CD4-positive, alpha-beta memory T cell (primary cell): ENCODE data around the gene PIK3C2G. TPM values are rescaled to one million over a fixed set of nuclear protein-coding genes. Genes with fewer than 3 reads are reported as not detected.

ENCODE experiments used
- CTCF ChIA-PET: fragments of 350-600 bp; sonication (Branson Sonifier 250); formaldehyde crosslinking; loops from one replicate; lab custom pipeline; 2021; ENCODE audit warnings: inconsistent platforms; ENCODE audit not compliant: partially characterized antibody; lab: Charles Lee
- POLR2A ChIA-PET: fragments of 350-600 bp; sonication (Branson Sonifier 250); formaldehyde crosslinking; loops from one replicate; lab custom pipeline; 2021; ENCODE audit not compliant: partially characterized antibody; lab: Charles Lee
- DNase-seq, 5 donors: peaks; one replicate each; pipeline versions ENCODE4 v3.0.0 to v3.0.0-alpha.2; 2020 to 2022; ENCODE audit warnings: mixed read lengths in 1 of 5
- H3K27ac ChIP-seq: one replicate; pipeline ENCODE4 v1.7.0; 2013; ENCODE audit warnings: low read depth, low read length
- H3K27me3 ChIP-seq: 2 replicates; pipeline ENCODE4 v1.7.0; 2013; ENCODE audit warnings: mild to moderate bottlenecking, low read length, moderate library complexity; ENCODE audit not compliant: insufficient read depth
- H3K36me3 ChIP-seq: 2 replicates; pipeline ENCODE4 v1.7.0; 2013; ENCODE audit warnings: mild to moderate bottlenecking, low read length, moderate library complexity; ENCODE audit not compliant: insufficient read depth
- H3K4me1 ChIP-seq: 2 replicates; pipeline ENCODE4 v1.7.0; 2013; ENCODE audit warnings: mild to moderate bottlenecking, low read length, moderate library complexity; ENCODE audit not compliant: insufficient read depth
- H3K4me3 ChIP-seq, 2 donors: one replicate each; pipeline ENCODE4 v1.7.0; 2013; ENCODE audit warnings: low read length in 2 of 2, mild to moderate bottlenecking in 1 of 2
- H3K9me3 ChIP-seq, 2 donors: one replicate each; pipeline ENCODE4 v1.7.0; 2013; ENCODE audit warnings: low read length in 2 of 2, control low read depth in 1 of 2; ENCODE audit not compliant: control insufficient read depth in 1 of 2
- H3K27ac Mint-ChIP-seq, 7 donors: one replicate each; pipeline ENCODE4 v1.8.0; 2020 to 2021; ENCODE audit warnings: mixed read lengths in 7 of 7, mild to moderate bottlenecking in 6 of 7, inconsistent platforms in 3 of 7, moderate library complexity in 3 of 7
- H3K27me3 Mint-ChIP-seq, 2 donors: one replicate each; pipeline ENCODE4 v1.8.0; 2020 to 2021; ENCODE audit warnings: mixed read lengths in 2 of 2
- H3K36me3 Mint-ChIP-seq, 2 donors: one replicate each; pipeline ENCODE4 v1.8.0; 2020 to 2021; ENCODE audit warnings: mixed read lengths in 2 of 2, inconsistent platforms in 1 of 2, mild to moderate bottlenecking in 1 of 2
- H3K4me1 Mint-ChIP-seq, 4 donors: one replicate each; pipeline ENCODE4 v1.8.0; 2020 to 2021; ENCODE audit warnings: mixed read lengths in 4 of 4, mild to moderate bottlenecking in 1 of 4
- H3K4me3 Mint-ChIP-seq, 8 donors: one replicate each; pipeline ENCODE4 v1.8.0; 2020 to 2021; ENCODE audit warnings: mixed read lengths in 8 of 8, mild to moderate bottlenecking in 7 of 8, moderate library complexity in 6 of 8, inconsistent platforms in 3 of 8
- H3K9me3 Mint-ChIP-seq, 8 donors: one replicate each; pipeline ENCODE4 v1.8.0; 2020 to 2021; ENCODE audit warnings: mixed read lengths in 8 of 8, mild to moderate bottlenecking in 5 of 8, inconsistent platforms in 3 of 8, moderate library complexity in 1 of 8
- intact Hi-C: fragments of 100-400 bp; cut with micrococcal nuclease; formaldehyde crosslinking; loops from one replicate; pipeline ENCODE4 v1.15.1; 2023
- polyA plus RNA-seq, 2 donors: library from polyadenylated mRNA; unstranded; fragments of 300-500 nt; fragmentation: Illumina TruSeq; gene quantifications; one replicate each; pipeline ENCODE4 v1.2.3, GENCODE V29; 2021
- total RNA-seq, 2 experiments: library from RNA; stranded (reverse); gene quantifications; one replicate each; pipeline ENCODE4 v1.2.3, GENCODE V29; 2021

PIK3C2G gene
- total and polyA plus RNA-seq, 4 experiments from 2014 or later = not detected

GRCh38 chr12:18259906-18260682, 1.2 kb upstream of the PIK3C2G start:
- no peaks in the 10 kb centered on the region for H3K9me3 ChIP-seq
- H3K4me3 ChIP-seq = no peak overlapping the region
- H3K4me1 ChIP-seq = no peaks in the 10 kb centered on the region
- H3K36me3 Mint-ChIP-seq = no peaks in the 10 kb centered on the region
- no peak overlapping the region for H3K27ac ChIP-seq
- ChIA-PET POLR2A (no interaction called here), CTCF (no interaction called here)
- intact Hi-C loops = no loop called here
- H3K4me3 Mint-ChIP-seq = no peak overlapping the region
- H3K27ac Mint-ChIP-seq = no peak overlapping the region
- no peaks in the 10 kb centered on the region for H3K4me1 Mint-ChIP-seq
- H3K27me3 Mint-ChIP-seq = no peaks in the 10 kb centered on the region
- H3K9me3 Mint-ChIP-seq = peaks cover 0 to 3% (median 0%) of the 10 kb centered on the region in 8 donors
- H3K27me3 ChIP-seq = no peaks in the 10 kb centered on the region
- DNase-seq = no peak
- no peaks in the 10 kb centered on the region for H3K36me3 ChIP-seq

DNA sequence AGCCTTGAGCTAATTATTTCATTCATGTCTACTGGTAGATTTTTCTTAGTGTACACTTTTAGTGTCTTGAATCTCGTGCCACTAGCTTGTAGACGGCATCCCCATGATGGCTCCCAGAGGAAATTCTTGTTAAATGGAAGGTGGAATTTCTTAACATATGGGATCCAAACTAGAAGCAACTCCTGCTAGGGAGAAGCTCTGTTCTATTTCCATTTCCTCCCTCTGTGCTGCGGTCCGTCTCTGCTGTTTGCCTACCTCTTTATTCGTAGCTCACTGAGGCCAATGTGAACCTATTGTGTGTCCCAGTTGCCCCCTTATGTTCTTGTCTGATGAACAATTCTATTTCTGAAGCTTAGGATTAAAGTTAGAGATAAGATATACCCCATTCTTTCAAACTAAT, 588 bp downstream of the PIK3C2G start:
- H3K4me3 Mint-ChIP-seq = no peak overlapping the region
- Histone ChIP-seq H3K36me3 (no peaks in the 10 kb centered on the region), H3K9me3 (no peaks in the 10 kb centered on the region), H3K4me3 (no peak overlapping the region), H3K27ac (no peak overlapping the region), H3K4me1 (no peaks in the 10 kb centered on the region), H3K27me3 (no peaks in the 10 kb centered on the region)
- no peaks in the 10 kb centered on the region for H3K27me3 Mint-ChIP-seq
- H3K9me3 Mint-ChIP-seq = peaks cover 0 to 2% (median 0%) of the 10 kb centered on the region in 8 donors
- no peaks in the 10 kb centered on the region for H3K36me3 Mint-ChIP-seq
- no peaks in the 10 kb centered on the region for H3K4me1 Mint-ChIP-seq
- intact Hi-C loops = no loop called here
- CTCF ChIA-PET = interaction anchor here (1.4 kb wide), 1 partner anchor 12 kb away, joined by 3 read pairs; no protein-coding TSS in a partner anchor
- no peak for DNase-seq
- H3K27ac Mint-ChIP-seq = no peak overlapping the region
- POLR2A ChIA-PET = no interaction called here

DNA sequence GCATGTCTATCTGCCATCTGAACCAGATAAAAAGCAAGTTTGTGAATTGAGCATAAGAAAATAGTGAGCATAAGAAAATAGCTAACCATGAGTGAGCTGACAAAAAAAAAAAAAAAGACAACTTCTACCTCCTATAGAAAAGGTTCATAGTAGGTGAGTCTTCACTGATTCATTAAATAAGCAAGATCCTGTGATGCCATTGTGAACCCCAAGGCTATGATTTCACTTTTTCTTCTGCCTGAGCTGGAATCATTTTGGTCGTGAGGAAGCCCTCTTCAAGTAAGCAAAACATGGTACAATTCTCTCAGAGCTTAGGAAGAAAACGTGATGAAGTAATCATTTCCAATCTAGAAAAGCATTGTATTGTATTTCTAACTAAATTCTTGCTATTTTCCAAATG, 1.2 kb downstream of the PIK3C2G start:
- Histone ChIP-seq H3K36me3 (no peaks in the 10 kb centered on the region), H3K4me1 (no peaks in the 10 kb centered on the region), H3K27me3 (no peaks in the 10 kb centered on the region), H3K4me3 (no peak overlapping the region), H3K9me3 (no peaks in the 10 kb centered on the region), H3K27ac (no peak overlapping the region)
- Mint-ChIP-seq H3K4me1 (no peaks in the 10 kb centered on the region), H3K27me3 (no peaks in the 10 kb centered on the region), H3K27ac (no peak overlapping the region), H3K4me3 (no peak overlapping the region), H3K9me3 (peaks cover 0 to 2% (median 0%) of the 10 kb centered on the region in 8 donors), H3K36me3 (no peaks in the 10 kb centered on the region)
- no peak for DNase-seq
- ChIA-PET POLR2A (no interaction called here), CTCF (interaction anchor here (0.6 to 1.4 kb wide), 2 partner anchors 13 to 98 kb away, joined by 3 read pairs; no protein-coding TSS in a partner anchor)
- intact Hi-C loops = no loop called here

DNA sequence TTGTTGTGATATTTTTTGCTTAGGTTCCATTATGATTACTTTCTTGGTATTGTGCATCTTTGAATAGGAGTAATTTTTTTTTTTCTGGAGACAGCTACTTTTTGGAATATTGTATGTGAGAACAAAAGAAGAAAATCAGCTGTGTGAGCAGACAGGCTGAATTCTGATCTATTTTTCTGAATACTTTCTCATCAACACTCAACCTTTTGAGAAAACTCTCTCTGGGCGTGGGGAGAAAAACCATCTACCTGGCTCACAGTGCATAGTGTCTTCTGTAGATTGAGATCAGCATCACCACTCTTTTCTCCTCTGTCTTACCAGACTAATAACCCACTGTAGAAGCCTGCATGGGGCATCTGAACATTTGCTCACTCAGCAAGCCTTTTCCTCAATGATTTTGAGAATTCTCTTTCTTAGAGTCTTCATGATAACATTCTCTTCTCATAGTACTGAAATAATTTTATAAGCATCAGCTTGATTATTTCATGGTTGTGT, 3.3 kb downstream of the PIK3C2G start:
- ChIA-PET POLR2A (no interaction called here), CTCF (no interaction called here)
- no peaks in the 10 kb centered on the region for H3K9me3 ChIP-seq
- no peak overlapping the region for H3K27ac ChIP-seq
- Mint-ChIP-seq H3K36me3 (no peaks in the 10 kb centered on the region), H3K4me3 (no peak overlapping the region), H3K27ac (no peak overlapping the region), H3K27me3 (no peaks in the 10 kb centered on the region), H3K4me1 (no peaks in the 10 kb centered on the region), H3K9me3 (peaks cover 0 to 3% (median under 1%) of the 10 kb centered on the region in 8 donors)
- no peak for DNase-seq
- no peaks in the 10 kb centered on the region for H3K36me3 ChIP-seq
- no peaks in the 10 kb centered on the region for H3K27me3 ChIP-seq
- intact Hi-C loops = no loop called here
- H3K4me1 ChIP-seq = no peaks in the 10 kb centered on the region
- no peak overlapping the region for H3K4me3 ChIP-seq

DNA sequence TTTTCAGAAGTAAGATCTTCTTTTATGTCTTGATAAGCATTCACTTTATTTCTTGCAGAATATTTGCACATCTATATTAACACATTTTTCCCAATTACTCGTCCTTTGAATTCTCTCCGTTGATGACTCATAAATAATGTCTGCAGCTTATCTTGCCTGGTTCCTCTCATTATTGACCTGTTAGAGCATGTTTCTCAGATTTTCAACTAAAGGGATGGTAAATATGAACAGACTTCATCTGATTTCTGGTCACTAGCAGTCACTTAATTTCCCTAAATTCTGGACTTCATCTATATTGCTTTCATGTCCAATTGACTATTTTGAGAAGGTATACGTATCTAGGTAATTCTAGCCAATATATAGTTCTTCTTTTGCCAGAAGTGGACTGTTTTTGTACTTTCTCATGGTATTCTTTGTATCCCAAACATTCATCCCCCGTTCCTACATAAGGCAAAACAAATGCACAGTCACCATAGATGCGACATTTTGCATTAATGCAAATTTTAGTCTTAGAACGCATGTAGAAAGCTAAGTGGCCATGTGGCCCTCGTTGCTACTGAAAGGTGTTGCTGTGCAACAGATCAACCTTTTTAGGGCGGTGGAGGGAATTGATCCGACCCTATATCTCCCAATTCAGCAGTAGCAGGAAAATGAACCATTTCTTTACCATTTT, 6.2 kb downstream of the PIK3C2G start:
- no peaks in the 10 kb centered on the region for H3K9me3 ChIP-seq
- no peak overlapping the region for H3K4me3 ChIP-seq
- H3K27ac ChIP-seq = no peak overlapping the region
- CTCF ChIA-PET = no interaction called here
- Mint-ChIP-seq H3K27ac (no peak overlapping the region), H3K27me3 (no peaks in the 10 kb centered on the region), H3K4me1 (no peaks in the 10 kb centered on the region), H3K4me3 (no peak overlapping the region), H3K9me3 (peaks cover 0 to 3% (median 0%) of the 10 kb centered on the region in 8 donors), H3K36me3 (no peaks in the 10 kb centered on the region)
- H3K4me1 ChIP-seq = no peaks in the 10 kb centered on the region
- intact Hi-C loops = no loop called here
- no peak for DNase-seq
- POLR2A ChIA-PET = no interaction called here
- H3K36me3 ChIP-seq = no peaks in the 10 kb centered on the region
- no peaks in the 10 kb centered on the region for H3K27me3 ChIP-seq

GRCh38 chr12:18270958-18271460, 9.7 kb downstream of the PIK3C2G start:
- Mint-ChIP-seq H3K27me3 (no peaks in the 10 kb centered on the region), H3K27ac (no peak overlapping the region), H3K36me3 (no peaks in the 10 kb centered on the region), H3K9me3 (peaks cover 0 to 4% (median 2%) of the 10 kb centered on the region in 8 donors), H3K4me1 (no peaks in the 10 kb centered on the region), H3K4me3 (no peak overlapping the region)
- intact Hi-C loops = no loop called here
- no peaks in the 10 kb centered on the region for H3K4me1 ChIP-seq
- ChIA-PET CTCF (no interaction called here), POLR2A (no interaction called here)
- H3K4me3 ChIP-seq = no peak overlapping the region
- no peaks in the 10 kb centered on the region for H3K9me3 ChIP-seq
- no peak for DNase-seq
- H3K27me3 ChIP-seq = no peaks in the 10 kb centered on the region
- no peaks in the 10 kb centered on the region for H3K36me3 ChIP-seq
- no peak overlapping the region for H3K27ac ChIP-seq

GRCh38 chr12:18275981-18276380, 14.7 kb downstream of the PIK3C2G start:
- Histone ChIP-seq H3K27ac (no peak overlapping the region), H3K36me3 (no peaks in the 10 kb centered on the region), H3K4me3 (no peak overlapping the region), H3K27me3 (no peaks in the 10 kb centered on the region), H3K4me1 (no peaks in the 10 kb centered on the region), H3K9me3 (no peaks in the 10 kb centered on the region)
- DNase-seq = no peak
- Mint-ChIP-seq H3K27me3 (no peaks in the 10 kb centered on the region), H3K27ac (no peak overlapping the region), H3K36me3 (no peaks in the 10 kb centered on the region), H3K4me1 (no peaks in the 10 kb centered on the region), H3K4me3 (no peak overlapping the region), H3K9me3 (peaks cover 0 to 9% (median 2%) of the 10 kb centered on the region in 8 donors)
- intact Hi-C loops = no loop called here
- CTCF ChIA-PET = no interaction called here
- POLR2A ChIA-PET = no interaction called here
